Large intestine (tissue), 3 donors: ENCODE data around the gene MYOF. TPM values are rescaled to one million over a fixed set of nuclear protein-coding genes. Genes with fewer than 3 reads are reported as not detected.
"Not testable (repeated sequence)": the region's sequence is repeated elsewhere in the genome, so short reads cannot be mapped to it uniquely, and the experiment has no call there.

Source experiments
- DNase-seq, 2 donors: peaks; one replicate each; pipeline versions ENCODE4 v3.0.0 to v3.0.0-alpha.2; 2013
- H3K27ac ChIP-seq: one replicate; pipeline ENCODE4 v1.5.1; 2013; ENCODE audit warnings: low read length
- H3K27me3 ChIP-seq: 2 replicates; pipeline ENCODE4 v1.6.1; 2013; ENCODE audit warnings: low read length; ENCODE audit not compliant: control insufficient read depth, insufficient read depth
- H3K36me3 ChIP-seq: 2 replicates; pipeline ENCODE4 v1.6.1; 2013; ENCODE audit warnings: low read length; ENCODE audit not compliant: control insufficient read depth, insufficient read depth
- H3K4me1 ChIP-seq: one replicate; pipeline ENCODE4 v1.6.1; 2013; ENCODE audit warnings: low read length; ENCODE audit not compliant: control insufficient read depth, insufficient read depth
- H3K4me3 ChIP-seq: one replicate; pipeline ENCODE4 v1.5.1; 2013; ENCODE audit warnings: low read length
- H3K9me3 ChIP-seq: one replicate; pipeline ENCODE4 v1.6.1; 2013; ENCODE audit warnings: mild to moderate bottlenecking, low read depth, low read length, moderate library complexity; ENCODE audit not compliant: control insufficient read depth
- WGBS: methylation state at CpG from one replicate; pipeline ENCODE4 v1.1.5; 2013; ENCODE audit warnings: low lambda C conversion rate; ENCODE audit not compliant: insufficient coverage; 5-methylcytosine and 5-hydroxymethylcytosine counted together
- polyA plus RNA-seq: library from polyadenylated mRNA; unstranded; fragments of 120-200 nt; gene quantifications from one replicate; pipeline ENCODE4 v1.2.1, GENCODE V29; 2013

MYOF gene
- polyA plus RNA-seq, 1 donor, result 31.6 TPM

DNA sequence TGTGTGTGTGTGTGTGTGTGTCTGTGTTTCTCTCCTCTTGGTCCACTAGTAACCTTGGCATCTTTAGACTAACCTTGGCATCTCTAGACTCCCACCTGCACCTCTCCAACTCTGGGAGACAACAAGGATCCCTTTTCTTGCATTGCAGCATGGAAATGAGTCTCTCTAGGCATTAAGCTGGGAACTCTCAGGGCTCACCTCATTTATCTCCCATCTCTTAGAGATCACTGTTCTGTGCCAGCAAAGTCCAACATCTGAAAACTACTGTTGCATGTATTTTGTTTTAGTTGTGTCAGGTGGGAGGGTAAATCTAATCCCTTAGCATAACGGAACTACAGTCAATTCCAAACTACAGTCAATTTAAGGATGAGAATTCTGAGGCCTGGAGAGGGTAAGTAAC, 38.7 kb downstream of the MYOF start:
- 80% methylated on average over 1 of the region's 1 CpG for WGBS
- H3K27me3 ChIP-seq, result no peaks in the 10 kb centered on the region
- H3K9me3 ChIP-seq, result no peaks in the 10 kb centered on the region
- H3K4me1 ChIP-seq, result peaks cover 58% of the 10 kb centered on the region
- H3K4me3 ChIP-seq, result no peak overlapping the region
- H3K27ac ChIP-seq, result no peak overlapping the region
- peaks cover 5% of the 10 kb centered on the region for H3K36me3 ChIP-seq
- no peak for DNase-seq

DNA sequence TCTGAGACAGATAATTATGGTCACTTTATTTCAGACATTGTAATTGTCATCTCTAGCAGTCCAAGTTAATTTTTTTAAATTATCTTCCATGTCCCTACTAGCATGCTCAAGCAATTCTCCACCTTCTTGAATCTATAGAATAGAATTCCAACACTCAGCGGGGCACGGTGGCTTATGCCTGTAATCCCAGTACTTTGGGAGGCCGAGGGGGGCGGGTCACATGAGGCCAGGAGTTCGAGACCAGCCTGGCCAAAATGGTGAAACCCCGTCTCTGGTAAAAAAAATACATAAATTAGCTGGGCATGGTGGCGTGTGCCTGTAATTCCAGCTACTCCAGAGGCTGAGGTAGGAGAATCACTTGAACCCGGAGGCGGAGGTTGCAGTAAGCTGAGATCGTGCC, 39.4 kb downstream of the MYOF start:
- H3K27me3 ChIP-seq, DNase-seq, H3K36me3 ChIP-seq, H3K4me3 ChIP-seq, H3K9me3 ChIP-seq: not testable (repeated sequence)
- WGBS, result no CpG with 5 or more reads among the region's 10 CpGs
- H3K4me1 ChIP-seq, result peaks cover 65% of the 10 kb centered on the region
- peak overlapping the region; percentile 47 for H3K27ac ChIP-seq

DNA sequence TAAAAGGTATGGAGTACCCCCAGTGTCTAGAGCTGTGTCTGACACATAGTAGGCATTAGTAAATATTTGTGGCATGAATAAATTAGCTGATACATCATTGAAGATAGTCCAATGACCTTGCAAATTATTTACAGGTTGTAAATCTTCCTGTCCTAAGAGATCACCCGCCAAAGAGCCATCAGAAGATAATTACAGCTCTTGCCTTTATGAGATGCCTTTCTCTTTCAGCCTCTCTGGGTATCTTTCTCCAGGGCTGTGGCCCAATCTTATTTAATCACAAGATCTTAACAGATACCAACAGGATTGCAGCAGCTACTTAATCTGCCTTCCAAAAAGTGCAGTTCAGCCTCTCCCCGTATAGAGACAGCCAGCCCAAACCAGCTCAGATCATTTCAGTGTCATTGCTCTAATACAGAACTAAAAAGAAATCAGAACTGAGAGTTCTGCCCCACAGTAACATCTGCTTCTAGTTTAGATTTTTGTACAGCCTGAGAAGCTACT, 41.5 kb downstream of the MYOF start:
- no peaks in the 10 kb centered on the region for H3K9me3 ChIP-seq
- H3K27me3 ChIP-seq, result no peaks in the 10 kb centered on the region
- H3K36me3 ChIP-seq, result peaks cover 5% of the 10 kb centered on the region
- peaks cover 71% of the 10 kb centered on the region for H3K4me1 ChIP-seq
- H3K27ac ChIP-seq, result no peak overlapping the region
- no peak overlapping the region for H3K4me3 ChIP-seq
- no peak for DNase-seq
- 40% methylated on average over 1 of the region's 2 CpGs for WGBS

DNA sequence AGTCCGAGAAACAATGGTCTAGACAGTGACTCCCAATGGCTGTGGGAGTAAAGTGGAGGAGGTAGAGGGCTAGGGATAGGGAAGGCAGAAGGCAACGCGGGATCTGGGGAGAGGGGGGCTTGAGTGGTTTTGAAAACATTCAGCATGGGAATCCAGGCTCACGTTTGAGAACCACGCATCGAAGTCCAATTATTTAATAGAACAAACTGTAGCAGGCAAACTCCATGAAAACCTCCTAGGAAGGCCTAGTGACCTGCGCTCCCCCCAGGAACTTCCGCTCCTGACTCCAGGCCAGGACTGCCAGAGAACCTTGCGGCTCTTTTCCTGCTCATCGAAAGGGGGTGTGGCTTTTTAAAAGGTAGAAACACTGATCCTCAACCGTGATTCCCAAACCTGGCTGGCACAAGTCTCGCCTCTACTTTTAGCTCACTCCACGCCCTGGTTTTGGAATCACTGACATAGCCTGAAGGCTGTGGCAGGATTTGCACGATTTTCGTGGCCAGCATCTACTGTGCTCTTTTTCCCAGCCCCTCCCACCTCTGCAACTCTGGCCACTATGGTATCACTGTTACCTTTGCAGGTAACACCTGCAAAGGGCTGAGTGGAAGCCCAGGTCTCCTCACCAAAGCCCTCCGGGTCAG, 43.4 kb downstream of the MYOF start:
- Histone ChIP-seq H3K27me3 (no peaks in the 10 kb centered on the region), H3K27ac (peak overlapping the region; percentile 93), H3K4me1 (peaks cover 58% of the 10 kb centered on the region), H3K9me3 (no peaks in the 10 kb centered on the region), H3K4me3 (peak overlapping the region; percentile 31), H3K36me3 (peaks cover under 1% of the 10 kb centered on the region)
- WGBS, result no CpG with 5 or more reads among the region's 16 CpGs
- peak; percentile 31 to 74 for DNase-seq

DNA sequence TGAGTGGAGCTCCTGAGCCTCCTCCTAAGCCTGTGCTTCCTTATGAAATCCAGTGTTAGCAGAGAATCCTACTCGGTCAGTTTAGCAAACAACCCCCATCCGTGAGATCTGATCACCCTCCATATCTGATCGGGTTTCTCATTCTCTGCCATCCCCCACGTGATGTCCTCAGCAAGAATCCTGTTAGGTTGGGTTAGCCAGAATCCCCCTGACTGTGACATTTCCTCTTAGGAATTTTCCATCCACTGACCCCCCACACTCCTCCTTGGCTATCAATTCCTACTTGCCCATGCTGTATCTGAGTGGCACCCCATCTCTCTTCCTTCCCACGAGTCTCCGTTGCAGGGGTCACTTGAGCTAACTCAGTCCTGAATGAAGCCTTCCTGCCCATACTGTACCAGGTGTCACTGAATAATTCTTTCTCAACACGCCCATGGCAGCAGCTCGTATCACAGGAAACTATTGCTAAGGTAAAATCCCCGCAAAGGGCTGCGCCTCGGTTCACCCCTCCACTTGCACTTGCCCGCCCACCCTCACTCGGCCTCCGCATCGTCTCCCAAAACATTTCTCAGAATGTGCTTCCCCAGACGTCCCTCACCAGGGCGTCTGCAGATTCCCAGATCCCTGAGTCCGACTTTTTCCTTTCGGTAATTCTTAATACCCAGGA, 44.1 kb downstream of the MYOF start:
- DNase-seq, result no peak
- Histone ChIP-seq H3K27me3 (no peaks in the 10 kb centered on the region), H3K9me3 (no peaks in the 10 kb centered on the region), H3K36me3 (no peaks in the 10 kb centered on the region), H3K4me3 (no peak overlapping the region), H3K4me1 (peaks cover 52% of the 10 kb centered on the region), H3K27ac (peak overlapping the region; percentile 93)
- WGBS, result 80% methylated on average over 1 of the region's 19 CpGs

DNA sequence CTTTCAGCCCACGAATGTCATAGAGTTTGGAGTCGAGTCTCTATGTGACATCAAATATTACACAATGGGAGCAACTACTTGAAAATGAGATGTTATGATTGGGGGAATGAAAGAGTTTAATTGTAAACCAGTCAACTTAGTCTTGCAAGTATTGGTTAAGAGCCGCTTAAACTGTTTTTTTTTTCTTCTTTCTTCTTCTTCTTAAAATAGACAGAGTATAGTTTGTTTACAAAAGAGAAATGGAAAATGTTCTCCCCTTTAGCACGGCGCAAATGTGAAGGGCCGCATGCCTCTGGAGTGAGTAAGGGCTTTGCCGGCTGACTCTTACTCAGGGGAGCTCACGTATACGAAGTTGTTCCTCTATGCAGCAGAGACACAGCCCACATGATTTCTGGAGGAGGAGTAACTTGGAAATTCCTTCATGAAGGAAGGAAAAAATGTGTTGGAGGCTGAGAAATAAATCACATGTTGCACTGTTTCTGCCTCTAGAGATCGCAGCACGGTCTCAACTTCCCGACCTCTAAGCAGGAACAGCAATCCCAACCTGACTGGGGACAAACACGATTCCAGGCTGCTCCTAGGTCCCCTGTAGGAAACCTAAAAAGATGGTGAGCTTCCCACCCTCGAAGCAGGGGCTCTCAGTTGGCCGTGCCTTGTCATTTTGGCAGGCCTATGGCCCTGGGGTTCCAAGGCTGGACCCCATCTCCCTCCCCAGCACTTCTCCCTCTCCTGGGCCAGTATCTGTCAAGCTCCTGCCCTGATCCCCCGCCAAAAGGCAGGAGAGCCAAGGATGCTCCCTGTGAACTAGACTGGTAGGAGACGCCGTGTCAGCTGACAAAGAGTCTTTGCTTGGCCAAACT, 44.8 kb downstream of the MYOF start:
- 32% methylated on average over 4 of the region's 18 CpGs for WGBS
- Histone ChIP-seq H3K27me3 (no peaks in the 10 kb centered on the region), H3K27ac (peak overlapping the region; percentile 93), H3K4me3 (no peak overlapping the region), H3K4me1 (peaks cover 45% of the 10 kb centered on the region), H3K9me3 (no peaks in the 10 kb centered on the region), H3K36me3 (no peaks in the 10 kb centered on the region)
- peak; percentile 88 to 93 for DNase-seq

DNA sequence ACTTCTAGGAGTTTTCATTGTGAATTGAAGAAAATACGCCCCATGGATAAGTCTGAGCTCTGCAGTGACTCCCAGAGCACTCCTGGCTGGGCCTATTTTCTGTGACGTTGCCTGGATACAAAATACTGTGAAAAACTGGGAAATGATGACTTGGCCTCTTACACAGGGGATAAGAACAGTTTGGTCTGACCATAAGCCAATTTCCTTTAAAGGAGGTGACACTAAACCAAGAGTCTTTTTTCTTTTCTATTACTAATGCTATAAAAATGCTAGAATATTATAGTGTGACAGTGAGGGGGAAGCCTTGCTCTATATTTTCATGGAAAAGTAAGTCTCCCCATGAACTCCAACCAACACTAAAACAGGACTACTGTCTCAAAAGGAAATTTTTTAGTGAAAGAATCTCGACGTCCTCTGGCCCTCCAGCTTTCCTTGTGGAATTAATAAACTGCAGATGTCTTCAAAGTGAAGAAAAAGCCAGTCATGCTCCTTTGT, 45.5 kb downstream of the MYOF start:
- H3K4me1 ChIP-seq, result peaks cover 41% of the 10 kb centered on the region
- H3K27ac ChIP-seq, result peak overlapping the region; percentile 93
- H3K27me3 ChIP-seq, result no peaks in the 10 kb centered on the region
- H3K9me3 ChIP-seq, result no peaks in the 10 kb centered on the region
- no peaks in the 10 kb centered on the region for H3K36me3 ChIP-seq
- peak; percentile 46 to 66 for DNase-seq
- no peak overlapping the region for H3K4me3 ChIP-seq
- 17% methylated on average over 2 of the region's 4 CpGs for WGBS

DNA sequence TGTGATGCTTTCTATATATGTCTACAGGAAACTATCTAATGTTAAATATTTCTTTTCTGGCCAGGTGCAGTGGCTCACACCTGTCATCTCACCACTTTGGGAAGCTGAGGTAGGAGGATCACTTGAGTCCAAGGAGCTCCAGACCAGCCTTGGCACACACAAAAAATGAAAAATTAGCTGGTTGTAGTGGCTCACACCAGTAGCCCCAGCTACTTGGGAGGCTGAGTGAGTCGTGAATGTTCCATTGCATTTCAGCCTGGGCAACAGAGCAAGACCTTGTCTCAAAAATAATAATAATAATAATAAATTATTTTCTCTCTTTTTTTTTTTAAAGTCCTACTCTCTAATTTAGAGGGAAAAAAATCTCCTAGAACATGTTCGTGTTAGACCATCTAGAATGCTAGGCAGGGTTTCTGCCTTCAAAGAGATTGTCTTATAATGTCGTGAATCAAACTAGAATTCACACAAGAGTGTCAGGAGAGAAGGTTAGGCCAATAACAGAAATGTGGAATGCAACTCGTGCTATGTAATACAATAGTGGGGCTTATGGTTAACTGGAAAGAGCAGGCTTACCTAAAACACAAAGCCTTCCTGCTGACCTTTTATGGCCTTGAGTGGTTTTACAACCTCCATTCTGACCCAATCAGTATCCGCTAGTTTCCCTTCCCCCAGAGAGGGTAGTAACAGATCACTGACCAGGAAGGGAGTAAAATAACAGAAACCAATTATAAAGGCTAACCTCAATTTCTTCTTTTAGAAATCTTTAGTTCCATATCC, 46.3 kb downstream of the MYOF start:
- Histone ChIP-seq H3K9me3 (no peaks in the 10 kb centered on the region), H3K4me1 (peaks cover 38% of the 10 kb centered on the region), H3K36me3 (no peaks in the 10 kb centered on the region), H3K4me3 (no peak overlapping the region), H3K27ac (peak overlapping the region; percentile 93), H3K27me3 (no peaks in the 10 kb centered on the region)
- DNase-seq, result peak in 1 of 2 donors; percentile 53
- WGBS, result 69% methylated on average over 3 of the region's 5 CpGs

DNA sequence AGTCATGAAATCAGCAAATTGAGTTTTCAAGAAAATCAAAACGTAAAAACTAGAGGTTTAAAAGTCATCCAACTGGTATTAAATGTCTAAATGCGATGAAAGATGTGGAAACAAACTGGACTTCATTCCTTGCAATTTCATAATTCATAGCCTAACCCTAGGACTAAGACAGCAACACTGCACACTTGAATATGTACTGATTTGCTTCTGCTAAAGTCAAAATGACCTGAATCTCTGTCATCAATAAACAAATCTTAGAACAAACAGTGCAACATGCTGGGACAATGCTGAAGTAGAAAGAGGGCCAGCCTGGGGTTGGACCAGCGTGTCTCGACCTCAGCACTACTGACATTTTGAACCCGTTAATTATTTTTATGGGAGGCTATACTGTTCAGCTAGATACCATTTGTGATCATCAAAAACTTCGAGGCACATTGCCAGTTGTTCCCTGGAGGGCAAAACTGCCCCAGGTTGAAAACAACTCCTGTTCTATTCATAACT, 47.1 kb downstream of the MYOF start:
- H3K27ac ChIP-seq, result peak overlapping the region; percentile 93
- no peaks in the 10 kb centered on the region for H3K27me3 ChIP-seq
- H3K9me3 ChIP-seq, result no peaks in the 10 kb centered on the region
- no peak for DNase-seq
- H3K36me3 ChIP-seq, result no peaks in the 10 kb centered on the region
- WGBS, result 100% methylated on average over 3 of the region's 6 CpGs
- H3K4me1 ChIP-seq, result peaks cover 35% of the 10 kb centered on the region
- H3K4me3 ChIP-seq, result no peak overlapping the region
